CD4-positive, alpha-beta T cell (primary cell): ENCODE data around the gene ANTXR1. TPM values are rescaled to one million over a fixed set of nuclear protein-coding genes. Genes with fewer than 3 reads are reported as not detected.

ENCODE experiments used
- ATAC-seq: fragments of 200-7000 bp; cut with Tn5 transposase; one replicate; pipeline ENCODE4 v1.10.0; 2022; ENCODE audit warnings: mild to moderate bottlenecking; ENCODE audit not compliant: poor library complexity
- CTCF ChIA-PET: fragments of 350-600 bp; sonication (Branson Sonifier 250); formaldehyde crosslinking; loops from one replicate; lab custom pipeline; 2021; ENCODE audit warnings: antibody characterized with exemption, inconsistent platforms; lab: Charles Lee
- POLR2A ChIA-PET: fragments of 350-600 bp; sonication (Branson Sonifier 250); formaldehyde crosslinking; loops from one replicate; lab custom pipeline; 2021; ENCODE audit warnings: antibody characterized with exemption, inconsistent platforms; lab: Charles Lee
- DNase-seq, 14 experiments: peaks; one replicate each; pipeline ENCODE4 v3.0.0-alpha.2; 2013 to 2020; ENCODE audit warnings: mixed read lengths in 2 of 14
- H3K27ac ChIP-seq, 2 donors: one replicate each; pipeline versions ENCODE4 v1.5.1 to v1.7.0; 2013; ENCODE audit warnings: low read length in 2 of 2, low read depth in 1 of 2, mild to moderate bottlenecking in 1 of 2
- H3K27me3 ChIP-seq, 2 experiments: 1 replicate in 1 of 2; 2 replicates in 1 of 2; pipeline versions ENCODE4 v1.6.1 to v1.7.0; 2013; ENCODE audit warnings: low read length in 2 of 2, control low read depth in 1 of 2, mild to moderate bottlenecking in 1 of 2, moderate library complexity in 1 of 2; ENCODE audit not compliant: insufficient read depth in 2 of 2, control insufficient read depth in 1 of 2
- H3K36me3 ChIP-seq: one replicate; pipeline ENCODE4 v1.6.1; 2013; ENCODE audit warnings: low read length, control low read depth; ENCODE audit not compliant: insufficient read depth
- H3K4me1 ChIP-seq: one replicate; pipeline ENCODE4 v1.6.1; 2013; ENCODE audit warnings: low read length, control low read depth; ENCODE audit not compliant: insufficient read depth
- H3K4me3 ChIP-seq: one replicate; pipeline ENCODE4 v1.5.1; 2013; ENCODE audit warnings: mild to moderate bottlenecking, low read length, moderate library complexity
- H3K9me3 ChIP-seq, 2 experiments: 1 replicate in 1 of 2; 2 replicates in 1 of 2; pipeline versions ENCODE4 v1.6.1 to v1.7.0; 2013; ENCODE audit warnings: low read length in 2 of 2, mild to moderate bottlenecking in 2 of 2, control low read depth in 1 of 2, moderate library complexity in 1 of 2; ENCODE audit not compliant: control insufficient read depth in 1 of 2, insufficient read depth in 1 of 2
- H3K27ac Mint-ChIP-seq: one replicate; pipeline ENCODE4 v1.8.0; 2020; ENCODE audit warnings: mixed read lengths
- H3K27me3 Mint-ChIP-seq: one replicate; pipeline ENCODE4 v1.8.0; 2021; ENCODE audit warnings: mixed read lengths
- H3K36me3 Mint-ChIP-seq: one replicate; pipeline ENCODE4 v1.8.0; 2021; ENCODE audit warnings: low read depth, mixed read lengths
- H3K4me1 Mint-ChIP-seq: one replicate; pipeline ENCODE4 v1.8.0; 2021; ENCODE audit warnings: low read depth, mixed read lengths
- H3K4me3 Mint-ChIP-seq: one replicate; pipeline ENCODE4 v1.8.0; 2020; ENCODE audit warnings: mild to moderate bottlenecking, mixed read lengths
- H3K9me3 Mint-ChIP-seq: one replicate; pipeline ENCODE4 v1.8.0; 2020; ENCODE audit warnings: mixed read lengths
- CTCF ChIP-seq: fragments of 200-600 bp; IDR thresholded peaks from one replicate; pipeline ENCODE4 v1.8.0; 2022; ENCODE audit warnings: antibody characterized with exemption, mild to moderate bottlenecking
- intact Hi-C, 2 experiments: fragments of 100-400 bp; cut with DNase I in 1 of 2; cut with micrococcal nuclease in 1 of 2; formaldehyde crosslinking; loops; one replicate each; pipeline versions ENCODE4 v1.15.1 to v1.9.0; 2023 to 2025; cut with DNase I, micrococcal nuclease
- total RNA-seq, 174 experiments: library from RNA in 2 of 174; stranded (reverse) in 2 of 174; gene quantifications; one replicate each; pipeline ENCODE4 v1.2.3 and lab custom pipeline; 2021 to 2026

ANTXR1 gene
- total RNA-seq, 2 experiments from 2014 or later = not detected

GRCh38 chr2:69086466-69086865 lies 73.5 kb downstream of the ANTXR1 start:
- CTCF ChIA-PET = no interaction called here
- Histone ChIP-seq H3K36me3 (no peaks in the 10 kb centered on the region), H3K27ac (no peak overlapping the region), H3K27me3 (peaks cover 5 to 15% of the 10 kb centered on the region in 2 experiments), H3K9me3 (no peaks in the 10 kb centered on the region), H3K4me1 (no peaks in the 10 kb centered on the region), H3K4me3 (no peak overlapping the region)
- H3K36me3 Mint-ChIP-seq = no peaks in the 10 kb centered on the region
- H3K4me1 Mint-ChIP-seq = no peaks in the 10 kb centered on the region
- DNase-seq (no peak), ATAC-seq (no peak)
- TF ChIP-seq CTCF = no peak
- intact Hi-C loops = no loop called here
- no peak overlapping the region for H3K4me3 Mint-ChIP-seq
- no peaks in the 10 kb centered on the region for H3K9me3 Mint-ChIP-seq
- POLR2A ChIA-PET = no interaction called here
- H3K27me3 Mint-ChIP-seq = peaks cover 28% of the 10 kb centered on the region
- no peak overlapping the region for H3K27ac Mint-ChIP-seq

GRCh38 chr2:69087211-69087911 lies 74.4 kb downstream of the ANTXR1 start:
- H3K4me1 Mint-ChIP-seq = no peaks in the 10 kb centered on the region
- peaks cover 28% of the 10 kb centered on the region for H3K27me3 Mint-ChIP-seq
- H3K4me1 ChIP-seq = no peaks in the 10 kb centered on the region
- H3K4me3 ChIP-seq = no peak overlapping the region
- DNase-seq (no peak), ATAC-seq (no peak)
- CTCF ChIA-PET = no interaction called here
- no peak overlapping the region for H3K27ac ChIP-seq
- no peak for TF ChIP-seq CTCF
- H3K4me3 Mint-ChIP-seq = no peak overlapping the region
- H3K9me3 ChIP-seq = no peaks in the 10 kb centered on the region
- H3K27ac Mint-ChIP-seq = no peak overlapping the region
- intact Hi-C loops = no loop called here
- H3K9me3 Mint-ChIP-seq = no peaks in the 10 kb centered on the region
- H3K36me3 Mint-ChIP-seq = no peaks in the 10 kb centered on the region
- H3K27me3 ChIP-seq = peaks cover 5 to 15% of the 10 kb centered on the region in 2 experiments
- POLR2A ChIA-PET = no interaction called here
- no peaks in the 10 kb centered on the region for H3K36me3 ChIP-seq

- CTCF ChIA-PET = no interaction called here
- Mint-ChIP-seq H3K4me3 (no peak overlapping the region), H3K27me3 (peaks cover 28% of the 10 kb centered on the region), H3K9me3 (no peaks in the 10 kb centered on the region), H3K4me1 (no peaks in the 10 kb centered on the region), H3K27ac (no peak overlapping the region), H3K36me3 (no peaks in the 10 kb centered on the region)
- TF ChIP-seq CTCF = no peak
- DNase-seq (no peak), ATAC-seq (no peak)
- intact Hi-C loops = no loop called here
- peaks cover 5 to 15% of the 10 kb centered on the region in 2 experiments for H3K27me3 ChIP-seq
- no peak overlapping the region for H3K4me3 ChIP-seq
- H3K27ac ChIP-seq = no peak overlapping the region
- no peaks in the 10 kb centered on the region for H3K9me3 ChIP-seq
- H3K36me3 ChIP-seq = no peaks in the 10 kb centered on the region
- POLR2A ChIA-PET = no interaction called here
- H3K4me1 ChIP-seq = no peaks in the 10 kb centered on the region
Observed at GRCh38 chr2:69087912-69088240, 74.9 kb downstream of the ANTXR1 start.
